Endothelial cell of umbilical vein (primary cell): ENCODE measurements around the gene TAS1R3. TPM values are rescaled to one million over a fixed set of nuclear protein-coding genes. Genes with fewer than 3 reads are reported as not detected.

Source experiments
- BruUV-seq: library from RNA; stranded (reverse); fragments of 400-500 nt; replicated peaks from 2 replicates; lab custom pipeline; 2021; lab: Mats Ljungman, UMichigan
- CTCF ChIA-PET: fragments of 300-600, 350-600 bp; sonication (Branson Sonifier 250); formaldehyde crosslinking; loops from one replicate; lab custom pipeline; 2021; ENCODE audit warnings: antibody characterized with exemption, inconsistent platforms; lab: Charles Lee
- POLR2A ChIA-PET: fragments of 300-600, 350-600 bp; sonication (Branson Sonifier 250); formaldehyde crosslinking; loops from one replicate; lab custom pipeline; 2021; ENCODE audit warnings: antibody characterized with exemption, inconsistent platforms; lab: Charles Lee
- DNase-seq: peaks from one replicate; pipeline ENCODE4 v3.0.0-alpha.2; 2011; ENCODE audit warnings: low read depth, low spot score
- FAIRE-seq: peaks from 2 replicates; lab custom pipeline; 2011; peaks lifted over from hg19 to GRCh38; lab: Jason Lieb, UNC
- H2AFZ ChIP-seq: 2 replicates; pipeline ENCODE4 v1.6.0; 2012; ENCODE audit warnings: low read depth, low read length, control low read depth, inconsistent platforms
- H3K27ac ChIP-seq: 2 replicates; pipeline ENCODE4 v1.5.1; 2011; ENCODE audit warnings: low read depth, mild to moderate bottlenecking, control low read depth, low read length, moderate library complexity; ENCODE audit not compliant: insufficient read depth
- H3K27me3 ChIP-seq, 2 experiments: 2 replicates each; pipeline versions ENCODE4 v1.6.0 to v1.6.1; 2011; ENCODE audit warnings: low read length in 2 of 2, mixed read lengths in 1 of 2; ENCODE audit not compliant: control insufficient read depth in 2 of 2, insufficient read depth in 2 of 2
- H3K36me3 ChIP-seq, 2 experiments: 2 replicates in 1 of 2; 3 replicates in 1 of 2; pipeline ENCODE4 v1.5.1; 2011; ENCODE audit warnings: low read length in 2 of 2, mild to moderate bottlenecking in 1 of 2, moderate library complexity in 1 of 2; ENCODE audit not compliant: control insufficient read depth in 2 of 2, insufficient read depth in 2 of 2; ENCODE audit errors: extremely low read depth in 1 of 2
- H3K4me1 ChIP-seq: 3 replicates; pipeline ENCODE4 v1.5.1; 2011; ENCODE audit warnings: mild to moderate bottlenecking, low read length; ENCODE audit not compliant: control insufficient read depth, insufficient read depth; ENCODE audit errors: extremely low read depth
- H3K4me2 ChIP-seq: 2 replicates; pipeline ENCODE4 v1.6.1; 2011; ENCODE audit warnings: low read length, control low read depth, mixed read lengths; ENCODE audit not compliant: insufficient read depth
- H3K4me3 ChIP-seq, 3 experiments: fragments of 200-600 bp in 1 of 3; sonication (generic), shearing (Covaris generic) in 1 of 3; replicated peaks in 1 of 3; 2 replicates each; pipeline ENCODE4 v1.5.1; 2011 to 2016; ENCODE audit warnings: control low read depth in 3 of 3, low read length in 3 of 3, mild to moderate bottlenecking in 2 of 3, inconsistent platforms in 1 of 3, low read depth in 1 of 3, moderate library complexity in 1 of 3; ENCODE audit not compliant: insufficient read depth in 1 of 3
- H3K79me2 ChIP-seq: 2 replicates; pipeline ENCODE4 v1.6.0; 2012; ENCODE audit warnings: low read length, inconsistent platforms; ENCODE audit not compliant: control insufficient read depth, insufficient read depth
- H3K9ac ChIP-seq: replicated peaks from 2 replicates; pipeline ENCODE3; 2011; ENCODE audit warnings: low read length, control low read depth; ENCODE audit not compliant: insufficient read depth; ENCODE audit errors: extremely low read depth
- H3K9me1 ChIP-seq: replicated peaks from 3 replicates; pipeline ENCODE4 v1.6.0; 2011; ENCODE audit warnings: mild to moderate bottlenecking, low read length; ENCODE audit not compliant: control insufficient read depth, insufficient read depth; ENCODE audit errors: extremely low read depth
- H3K9me3 ChIP-seq: replicated peaks from 2 replicates; pipeline ENCODE4 v1.5.1; 2012; ENCODE audit warnings: low read length, inconsistent platforms; ENCODE audit not compliant: control insufficient read depth, insufficient read depth
- H4K20me1 ChIP-seq: replicated peaks from 2 replicates; pipeline ENCODE3; 2011; ENCODE audit warnings: mild to moderate bottlenecking, low read length; ENCODE audit not compliant: control insufficient read depth, insufficient read depth; ENCODE audit errors: extremely low read depth
- EZH2 ChIP-seq: IDR thresholded peaks from 2 replicates; pipeline ENCODE4 v1.6.1; 2012; ENCODE audit warnings: borderline replicate concordance, low read depth, mild to moderate bottlenecking, moderate library complexity, low read length, inconsistent platforms; ENCODE audit not compliant: severe bottlenecking
- FOS ChIP-seq: IDR thresholded peaks from 2 replicates; pipeline ENCODE4 v1.6.1; 2011; ENCODE audit warnings: mild to moderate bottlenecking, low read length, moderate library complexity, borderline replicate concordance; ENCODE audit not compliant: insufficient read depth
- GATA2 ChIP-seq: IDR thresholded peaks from 2 replicates; pipeline ENCODE4 v1.7.0; 2011; ENCODE audit warnings: low read depth, mild to moderate bottlenecking, moderate library complexity, mixed read lengths, low read length; ENCODE audit not compliant: insufficient read length, insufficient read depth
- JUN ChIP-seq: IDR thresholded peaks from 2 replicates; pipeline ENCODE4 v1.6.1; 2011; ENCODE audit warnings: borderline replicate concordance, low read depth; ENCODE audit not compliant: insufficient read length, insufficient read depth
- MYC ChIP-seq: IDR thresholded peaks from one replicate; pipeline ENCODE4 v1.6.1; 2011; ENCODE audit warnings: mild to moderate bottlenecking, low read depth, low read length
- POLR2A ChIP-seq: IDR thresholded peaks from 2 replicates; pipeline ENCODE4 v1.6.1; 2012; ENCODE audit warnings: low read depth, mild to moderate bottlenecking, control low read depth, low read length
- POLR2AphosphoS5 ChIP-seq: IDR thresholded peaks from 2 replicates; pipeline ENCODE4 v1.6.1; 2012; ENCODE audit warnings: low read depth, mild to moderate bottlenecking, control low read depth, low read length, moderate library complexity; ENCODE audit not compliant: insufficient read depth
- dilution Hi-C: fragments of 300-500 bp; cut with MboI; formaldehyde crosslinking; loops from one replicate; pipeline ENCODE4 v1.15.0; 2019; ENCODE audit warnings: low sequenced_read_pairs; ENCODE audit not compliant: extremely low pct_ligation_motif_present
- intact Hi-C: fragments of 100-400 bp; cut with micrococcal nuclease; formaldehyde crosslinking; loops from one replicate; pipeline ENCODE4 v1.10.0; 2022
- polyA plus RNA-seq, 4 experiments: library from polyadenylated mRNA; depleted of rRNA in 3 of 4; stranded (reverse) in 3 of 4; unstranded in 1 of 4; fragments of >200 nt; gene quantifications; 2 replicates each; pipeline versions ENCODE4 v1.2.1 to v1.2.3, GENCODE V29; 2011 to 2012; ENCODE audit warnings: missing spikeins in 1 of 4
- total RNA-seq: library from RNA; stranded (reverse); gene quantifications from 2 replicates; pipeline ENCODE4 v1.2.3, GENCODE V29; 2021
- TF ChIP-seq, protein P1 (sequence below): IDR thresholded peaks from 2 replicates; pipeline ENCODE4 v1.6.1; 2011; ENCODE audit not compliant: insufficient read depth, insufficient read length
- TF ChIP-seq, protein P2 (sequence below), 2 donors: IDR thresholded peaks; 1 replicate in 1 of 2; 2 replicates in 1 of 2; pipeline ENCODE4 v1.5.1; 2011; ENCODE audit warnings: low read length in 2 of 2, mild to moderate bottlenecking in 2 of 2, moderate library complexity in 2 of 2, control low read depth in 1 of 2, inconsistent platforms in 1 of 2, low read depth in 1 of 2; ENCODE audit not compliant: insufficient read depth in 1 of 2; ENCODE audit errors: extremely low read depth in 1 of 2

Gene TAS1R3
- total and polyA plus RNA-seq, 2 donors (not counting 3 experiments of a cell fraction or from before 2014, with no cell fraction given) = 0.26 to 0.38 TPM

DNA sequence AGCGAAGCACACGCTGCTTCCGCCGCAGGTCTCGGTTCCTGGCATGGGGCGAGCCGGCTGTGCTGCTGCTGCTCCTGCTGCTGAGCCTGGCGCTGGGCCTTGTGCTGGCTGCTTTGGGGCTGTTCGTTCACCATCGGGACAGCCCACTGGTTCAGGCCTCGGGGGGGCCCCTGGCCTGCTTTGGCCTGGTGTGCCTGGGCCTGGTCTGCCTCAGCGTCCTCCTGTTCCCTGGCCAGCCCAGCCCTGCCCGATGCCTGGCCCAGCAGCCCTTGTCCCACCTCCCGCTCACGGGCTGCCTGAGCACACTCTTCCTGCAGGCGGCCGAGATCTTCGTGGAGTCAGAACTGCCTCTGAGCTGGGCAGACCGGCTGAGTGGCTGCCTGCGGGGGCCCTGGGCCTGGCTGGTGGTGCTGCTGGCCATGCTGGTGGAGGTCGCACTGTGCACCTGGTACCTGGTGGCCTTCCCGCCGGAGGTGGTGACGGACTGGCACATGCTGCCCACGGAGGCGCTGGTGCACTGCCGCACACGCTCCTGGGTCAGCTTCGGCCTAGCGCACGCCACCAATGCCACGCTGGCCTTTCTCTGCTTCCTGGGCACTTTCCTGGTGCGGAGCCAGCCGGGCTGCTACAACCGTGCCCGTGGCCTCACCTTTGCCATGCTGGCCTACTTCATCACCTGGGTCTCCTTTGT, 2.6 kb downstream of the TAS1R3 start:
- H3K27me3 ChIP-seq = no peaks in the 10 kb centered on the region
- no peak overlapping the region for H3K4me2 ChIP-seq
- no TSS peak for BruUV-seq
- H2AFZ ChIP-seq = no peak overlapping the region
- dilution Hi-C loops = no loop called here
- no peaks in the 10 kb centered on the region for H3K79me2 ChIP-seq
- DNase-seq (no peak), FAIRE-seq (no peak)
- intact Hi-C loops = no loop called here
- H3K9me1 ChIP-seq = no peaks in the 10 kb centered on the region
- H3K9me3 ChIP-seq = no peaks in the 10 kb centered on the region
- no peaks in the 10 kb centered on the region for H3K4me1 ChIP-seq
- CTCF ChIA-PET = no interaction called here
- no peak overlapping the region for H3K27ac ChIP-seq
- no peaks in the 10 kb centered on the region for H4K20me1 ChIP-seq
- TF ChIP-seq, protein P1, sequence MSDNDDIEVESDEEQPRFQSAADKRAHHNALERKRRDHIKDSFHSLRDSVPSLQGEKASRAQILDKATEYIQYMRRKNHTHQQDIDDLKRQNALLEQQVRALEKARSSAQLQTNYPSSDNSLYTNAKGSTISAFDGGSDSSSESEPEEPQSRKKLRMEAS = no peak
- TF ChIP-seq POLR2AphosphoS5 = no peak
- no peak for TF ChIP-seq POLR2A
- no peak for TF ChIP-seq JUN
- TF ChIP-seq GATA2 = no peak
- TF ChIP-seq MYC = no peak
- TF ChIP-seq, protein P2, sequence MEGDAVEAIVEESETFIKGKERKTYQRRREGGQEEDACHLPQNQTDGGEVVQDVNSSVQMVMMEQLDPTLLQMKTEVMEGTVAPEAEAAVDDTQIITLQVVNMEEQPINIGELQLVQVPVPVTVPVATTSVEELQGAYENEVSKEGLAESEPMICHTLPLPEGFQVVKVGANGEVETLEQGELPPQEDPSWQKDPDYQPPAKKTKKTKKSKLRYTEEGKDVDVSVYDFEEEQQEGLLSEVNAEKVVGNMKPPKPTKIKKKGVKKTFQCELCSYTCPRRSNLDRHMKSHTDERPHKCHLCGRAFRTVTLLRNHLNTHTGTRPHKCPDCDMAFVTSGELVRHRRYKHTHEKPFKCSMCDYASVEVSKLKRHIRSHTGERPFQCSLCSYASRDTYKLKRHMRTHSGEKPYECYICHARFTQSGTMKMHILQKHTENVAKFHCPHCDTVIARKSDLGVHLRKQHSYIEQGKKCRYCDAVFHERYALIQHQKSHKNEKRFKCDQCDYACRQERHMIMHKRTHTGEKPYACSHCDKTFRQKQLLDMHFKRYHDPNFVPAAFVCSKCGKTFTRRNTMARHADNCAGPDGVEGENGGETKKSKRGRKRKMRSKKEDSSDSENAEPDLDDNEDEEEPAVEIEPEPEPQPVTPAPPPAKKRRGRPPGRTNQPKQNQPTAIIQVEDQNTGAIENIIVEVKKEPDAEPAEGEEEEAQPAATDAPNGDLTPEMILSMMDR (IDR thresholded peaks at IDR 0.05; ENCODE audit: extremely low read depth in 1 of 2, insufficient read depth in 1 of 2, low read depth in 1 of 2, low read length in 2 of 2) = no peak
- no peak for TF ChIP-seq FOS
- no peak for TF ChIP-seq EZH2
- peaks cover 0 to 4% of the 10 kb centered on the region in 2 experiments for H3K36me3 ChIP-seq
- no peak overlapping the region for H3K9ac ChIP-seq
- POLR2A ChIA-PET = no interaction called here
- H3K4me3 ChIP-seq = no peak overlapping the region
